OCI-LY1 (cell line): ENCODE measurements around the gene PTPRT.
A peak's percentile ranks its signal among the peaks of the same experiment; 100 is the strongest.

Source experiments
- H2AFZ ChIP-seq: fragments of 200-600 bp; sonication (generic), shearing (Covaris generic); 2 replicates; pipeline ENCODE4 v1.6.0; 2014; ENCODE audit warnings: antibody characterized with exemption, mild to moderate bottlenecking, low read length
- H3F3A ChIP-seq: fragments of 200-600 bp; sonication (generic), shearing (Covaris generic); 2 replicates; pipeline ENCODE4 v1.6.0; 2014; ENCODE audit warnings: mild to moderate bottlenecking, antibody characterized with exemption, low read length, moderate library complexity; ENCODE audit not compliant: insufficient read depth
- H3K27ac ChIP-seq: fragments of 200-600 bp; sonication (generic); 2 replicates; pipeline ENCODE4 v1.5.1; 2014; ENCODE audit warnings: low read length, mixed run types, mild to moderate bottlenecking, low read depth; ENCODE audit not compliant: poor library complexity, severe bottlenecking
- H3K27me3 ChIP-seq: fragments of 200-600 bp; sonication (generic); 2 replicates; pipeline ENCODE4 v1.6.0; 2014; ENCODE audit warnings: antibody characterized with exemption, mild to moderate bottlenecking, low read length, moderate library complexity; ENCODE audit not compliant: insufficient read depth
- H3K36me3 ChIP-seq: fragments of 200-600 bp; sonication (generic); 2 replicates; pipeline ENCODE4 v1.6.1; 2014; ENCODE audit warnings: mild to moderate bottlenecking, antibody characterized with exemption, low read length, moderate library complexity, mixed read lengths; ENCODE audit not compliant: insufficient read depth
- H3K4me1 ChIP-seq: fragments of 200-600 bp; sonication (generic); 2 replicates; pipeline ENCODE4 v1.5.1; 2014; ENCODE audit warnings: mild to moderate bottlenecking, low read length, moderate library complexity; ENCODE audit not compliant: insufficient read depth, severe bottlenecking
- H3K4me2 ChIP-seq: fragments of 200-600 bp; sonication (generic), shearing (Covaris generic); 2 replicates; pipeline ENCODE4 v1.6.1; 2014; ENCODE audit warnings: low read length
- H3K4me3 ChIP-seq: fragments of 200-600 bp; sonication (generic); 2 replicates; pipeline ENCODE4 v1.5.1; 2014; ENCODE audit warnings: low read length, low read depth, mild to moderate bottlenecking, mixed read lengths; ENCODE audit not compliant: poor library complexity, severe bottlenecking
- H3K79me2 ChIP-seq: fragments of 200-600 bp; shearing (Covaris generic); 2 replicates; pipeline ENCODE4 v1.6.1; 2016; ENCODE audit warnings: mixed run types, low read length, mixed read lengths; ENCODE audit not compliant: insufficient read depth
- H3K9ac ChIP-seq: fragments of 200-600 bp; sonication (generic), shearing (Covaris generic); 2 replicates; pipeline ENCODE4 v1.6.1; 2014; ENCODE audit warnings: mild to moderate bottlenecking, low read length, mixed read lengths
- H3K9me2 ChIP-seq: fragments of 200-600 bp; sonication (generic), shearing (Covaris generic); 2 replicates; pipeline ENCODE4 v1.6.1; 2014; ENCODE audit warnings: low read depth, mild to moderate bottlenecking, low read length, mixed read lengths
- H3K9me3 ChIP-seq: fragments of 200-600 bp; shearing (Covaris generic); 2 replicates; pipeline ENCODE4 v1.6.1; 2014; ENCODE audit warnings: low read length, mixed read lengths
- H4K20me1 ChIP-seq: fragments of 200-600 bp; sonication (generic), shearing (Covaris generic); 2 replicates; pipeline ENCODE4 v1.6.0; 2016; ENCODE audit warnings: mild to moderate bottlenecking, low read length; ENCODE audit not compliant: insufficient read depth
- CTCF ChIP-seq: fragments of 200-600 bp; sonication (generic), shearing (Covaris generic); IDR thresholded peaks from 2 replicates; pipeline ENCODE4 v1.5.1; 2017; ENCODE audit warnings: mild to moderate bottlenecking, antibody characterized with exemption, low read length, moderate library complexity, mixed read lengths
- EZH2 ChIP-seq: fragments of 200-600 bp; sonication (generic), shearing (Covaris generic); IDR thresholded peaks from 2 replicates; pipeline ENCODE4 v1.8.0; 2017; ENCODE audit warnings: borderline replicate concordance, mixed run types, mild to moderate bottlenecking, antibody characterized with exemption, low read length, moderate library complexity, mixed read lengths

The PTPRT gene

DNA sequence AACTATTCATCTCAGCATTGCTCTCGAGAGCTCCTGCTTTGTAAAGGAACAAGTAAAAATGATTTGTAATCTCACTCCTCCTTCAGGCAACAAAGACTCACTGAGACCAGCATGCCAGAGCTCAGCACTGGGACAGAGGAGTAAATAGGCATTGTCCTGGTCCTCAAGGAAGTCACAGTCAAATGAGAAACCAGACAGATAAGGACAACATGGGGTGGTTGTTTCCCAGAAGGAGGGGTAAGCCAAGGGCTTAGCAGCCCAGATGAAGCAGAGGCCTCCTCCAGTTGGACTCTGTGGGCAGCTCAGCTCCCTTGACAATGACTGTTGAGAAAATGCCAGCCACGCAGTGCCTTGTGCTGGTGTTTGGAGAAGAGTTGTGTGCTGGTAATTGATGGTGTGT is 1145.8 kb downstream of the PTPRT start:
- H3K27ac ChIP-seq: no peak overlapping the region
- H3K9me2 ChIP-seq: no peaks in the 10 kb centered on the region

DNA sequence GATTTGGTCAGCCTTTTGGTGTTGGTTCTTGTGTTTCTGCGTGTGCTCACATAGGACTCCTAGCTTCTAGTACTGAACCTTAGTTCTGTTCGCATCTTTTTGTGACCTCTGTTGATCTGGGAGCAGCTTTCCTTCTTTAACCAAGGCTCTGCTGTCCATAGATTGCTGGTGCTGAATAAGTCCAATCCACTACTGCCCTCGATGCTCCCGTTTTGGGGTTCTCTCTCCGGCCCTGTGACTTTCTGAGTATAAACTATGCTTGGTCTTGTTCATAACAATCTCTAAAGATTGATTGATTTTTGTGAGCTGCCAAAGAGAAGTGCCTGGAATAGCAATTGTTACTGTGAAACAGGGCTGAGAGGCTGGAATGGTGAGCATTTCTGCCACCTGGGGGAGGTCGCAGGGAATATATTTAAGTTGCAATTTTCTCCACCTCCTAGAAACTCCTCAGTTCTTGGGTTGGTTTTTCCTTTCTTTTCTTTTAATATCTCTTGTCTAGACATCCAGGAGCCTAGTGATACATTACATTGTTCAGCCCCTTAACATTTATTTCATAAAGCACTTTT is 1148.6 kb downstream of the PTPRT start:
- TF ChIP-seq CTCF: peak; percentile 29; the same call in 1 of the 2 replicates
- TF ChIP-seq EZH2: no peak
- Histone ChIP-seq H2AFZ (no peak overlapping the region), H3K27ac (no peak overlapping the region), H3K4me3 (no peak overlapping the region), H3K4me1 (no peaks in the 10 kb centered on the region), H3K4me2 (no peak overlapping the region), H3K27me3 (no peaks in the 10 kb centered on the region), H3K9me3 (no peaks in the 10 kb centered on the region), H3K9me2 (no peaks in the 10 kb centered on the region), H3K36me3 (no peaks in the 10 kb centered on the region), H4K20me1 (no peaks in the 10 kb centered on the region), H3K9ac (no peak overlapping the region), H3F3A (no peaks in the 10 kb centered on the region), H3K79me2 (no peaks in the 10 kb centered on the region)

More for the DNA sequence above, 1145.8 kb downstream of the PTPRT start:
- no peaks in the 10 kb centered on the region for H3K79me2 ChIP-seq
- no peak overlapping the region for H3K9ac ChIP-seq
- no peaks in the 10 kb centered on the region for H4K20me1 ChIP-seq
- no peaks in the 10 kb centered on the region for H3K27me3 ChIP-seq
- no peaks in the 10 kb centered on the region for H3F3A ChIP-seq
- no peaks in the 10 kb centered on the region for H3K4me1 ChIP-seq
- no peak overlapping the region for H2AFZ ChIP-seq
- H3K9me3 ChIP-seq: no peaks in the 10 kb centered on the region
- H3K4me3 ChIP-seq: no peak overlapping the region
- TF ChIP-seq EZH2 (no peak), CTCF (no peak)
- no peaks in the 10 kb centered on the region for H3K36me3 ChIP-seq
- no peak overlapping the region for H3K4me2 ChIP-seq

GRCh38 chr20:42027746-42028268 is 1161.9 kb downstream of the PTPRT start:
- Histone ChIP-seq H3K79me2 (no peaks in the 10 kb centered on the region), H3K4me1 (no peaks in the 10 kb centered on the region), H2AFZ (no peak overlapping the region), H3K27ac (no peak overlapping the region), H4K20me1 (no peaks in the 10 kb centered on the region), H3K9me2 (no peaks in the 10 kb centered on the region), H3K4me2 (no peak overlapping the region), H3K27me3 (no peaks in the 10 kb centered on the region), H3K36me3 (no peaks in the 10 kb centered on the region), H3K4me3 (no peak overlapping the region), H3K9me3 (no peaks in the 10 kb centered on the region), H3F3A (no peaks in the 10 kb centered on the region), H3K9ac (no peak overlapping the region)
- no peak for TF ChIP-seq EZH2
- TF ChIP-seq CTCF: peak; percentile 23; the same call in 1 of the 2 replicates
